ENCODE data around the gene GUCA2B.

GUCA2B gene

GRCh38 chr1:42168391-42168670 lies 15.1 kb downstream of the GUCA2B start:
- no peak for DNase-seq (ENCODE audit: low read depth)

GRCh38 chr1:42168763-42169162 lies 15.6 kb downstream of the GUCA2B start:
- DNase-seq (ENCODE audit: low read depth), result no peak

- no peak for DNase-seq (ENCODE audit: low read depth)
Measured at GRCh38 chr1:42170779-42171621, 17.8 kb downstream of the GUCA2B start.

- DNase-seq (ENCODE audit: low read depth), result no peak
Measured at GRCh38 chr1:42171679-42172266, 18.6 kb downstream of the GUCA2B start.

GRCh38 chr1:42172381-42173133 lies 19.3 kb downstream of the GUCA2B start:
- no peak for DNase-seq (ENCODE audit: low read depth)

- DNase-seq (ENCODE audit: low read depth), result no peak
Measured at GRCh38 chr1:42173155-42173933, 20.1 kb downstream of the GUCA2B start.

GRCh38 chr1:42173961-42174735 lies 20.9 kb downstream of the GUCA2B start:
- DNase-seq (ENCODE audit: low read depth), result no peak

GRCh38 chr1:42175314-42176054 lies 22.3 kb downstream of the GUCA2B start:
- no peak for DNase-seq (ENCODE audit: low read depth)

- DNase-seq (ENCODE audit: low read depth), result no peak
Measured at GRCh38 chr1:42176902-42177519, 23.8 kb downstream of the GUCA2B start.

GRCh38 chr1:42177541-42177981 lies 24.4 kb downstream of the GUCA2B start:
- DNase-seq (ENCODE audit: low read depth), result peak; percentile 66

GRCh38 chr1:42178249-42178648 lies 25.0 kb downstream of the GUCA2B start:
- DNase-seq (ENCODE audit: low read depth), result no peak

- DNase-seq (ENCODE audit: low read depth), result no peak
Measured at GRCh38 chr1:42179275-42179674, 26.1 kb downstream of the GUCA2B start.

- no peak for DNase-seq (ENCODE audit: low read depth)
Measured at GRCh38 chr1:42179900-42180329, 26.7 kb downstream of the GUCA2B start.

- no peak for DNase-seq (ENCODE audit: low read depth)
Measured at GRCh38 chr1:42181687-42182086, 28.5 kb downstream of the GUCA2B start.

- no peak for DNase-seq (ENCODE audit: low read depth)
Measured at GRCh38 chr1:42183210-42183956, 30.2 kb downstream of the GUCA2B start.

GRCh38 chr1:42183957-42184268 lies 30.7 kb downstream of the GUCA2B start:
- no peak for DNase-seq (ENCODE audit: low read depth)

- DNase-seq (ENCODE audit: low read depth), result no peak
Measured at GRCh38 chr1:42184616-42185015, 31.4 kb downstream of the GUCA2B start.

GRCh38 chr1:42186152-42186551 lies 32.9 kb downstream of the GUCA2B start:
- DNase-seq (ENCODE audit: low read depth), result peak; percentile 44

- DNase-seq (ENCODE audit: low read depth), result no peak
Measured at GRCh38 chr1:42189931-42190853, 37.0 kb downstream of the GUCA2B start.

All from GM04504 (cell line).